HG03045 (cell line): Measurements from ENCODE around the gene POLR3A.

Source experiments
- ATAC-seq: cut with Tn5 transposase; IDR thresholded peaks from one replicate; pipeline ENCODE4 v1.9.1; 2021; ENCODE audit warnings: mild to moderate bottlenecking, moderate library complexity; ENCODE audit not compliant: unreplicated experiment

POLR3A gene

DNA sequence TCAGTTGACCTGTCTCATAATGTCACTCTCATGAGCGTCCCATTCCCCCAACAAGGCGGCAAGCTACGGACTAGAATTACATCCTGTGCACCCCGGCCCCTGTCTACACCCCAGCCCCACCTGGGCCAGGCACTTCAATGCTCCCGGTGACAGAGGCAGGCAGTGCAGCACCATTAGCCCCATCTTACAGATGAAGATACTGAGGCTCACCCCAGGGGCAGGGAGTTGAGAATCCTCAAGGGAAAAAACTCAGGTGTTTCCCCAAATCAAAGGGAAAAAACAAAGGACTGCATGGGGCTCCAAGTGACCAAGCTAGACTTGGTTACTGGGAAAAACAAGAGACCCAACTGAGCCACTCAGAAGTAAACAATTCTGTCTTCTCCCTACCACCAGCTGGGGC lies 107.3 kb downstream of the POLR3A start:
- no peak for ATAC-seq

DNA sequence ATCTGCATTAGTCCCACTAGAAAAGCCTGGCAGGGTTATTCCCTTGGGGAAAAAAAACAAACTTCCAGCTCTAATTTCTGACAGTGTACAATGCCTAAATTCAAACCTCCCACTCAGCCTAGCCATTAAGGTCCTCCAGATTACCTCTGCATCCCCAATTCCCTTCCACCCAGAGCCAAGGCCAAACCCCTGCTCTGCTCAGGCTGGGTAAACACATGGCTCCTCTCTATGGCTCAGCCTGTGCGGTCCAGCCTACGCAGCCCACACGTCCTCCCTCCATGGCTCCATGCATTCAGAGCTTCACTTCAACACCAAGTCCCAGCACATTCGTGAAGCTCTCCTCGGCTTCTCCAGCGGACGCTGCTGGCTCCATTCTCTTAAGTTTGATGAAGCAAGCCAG lies 107.9 kb downstream of the POLR3A start:
- ATAC-seq, result no peak

DNA sequence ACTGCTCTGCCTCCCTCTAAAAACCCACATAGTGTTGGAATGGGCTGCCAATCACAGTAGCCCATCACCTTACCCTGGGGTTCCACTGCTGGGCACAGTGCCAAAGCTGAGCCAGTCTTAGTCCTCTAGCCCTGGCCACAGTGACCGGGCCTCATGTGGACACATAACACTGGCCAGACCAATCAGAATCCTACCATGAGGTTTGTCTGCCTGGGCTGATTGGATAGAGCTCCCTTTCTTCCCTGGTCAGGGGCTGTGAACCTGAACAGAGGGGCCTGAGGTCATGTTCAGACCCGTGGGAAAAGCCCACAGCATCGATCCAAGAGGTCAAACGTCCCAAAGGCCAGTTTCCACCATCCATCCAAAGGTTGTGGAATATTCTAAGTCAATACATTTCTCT lies 108.8 kb downstream of the POLR3A start:
- no peak for ATAC-seq

- ATAC-seq, result no peak
These were observed 109.6 kb downstream of the POLR3A start for GRCh38 chr10:77919713-77920108.
